Measurements from ENCODE around the gene PDCD11. TPM values are rescaled to one million over a fixed set of nuclear protein-coding genes. Genes with fewer than 3 reads are reported as not detected.
A peak's percentile ranks its signal among the peaks of the same experiment; 100 is the strongest.

PDCD11 gene
- total RNA-seq, 1 experiment from 2014 or later, result 60.6 TPM

- DNase-seq (ENCODE audit: low spot score), result no peak
- in situ Hi-C loops (cut with HindIII; ENCODE audit: low sequenced_read_pairs), result no loop called here
Observed at GRCh38 chr10:103445366-103445765, 48.9 kb downstream of the PDCD11 start.

GRCh38 chr10:103445767-103446567 lies 49.5 kb downstream of the PDCD11 start:
- in situ Hi-C loops (cut with HindIII; ENCODE audit: low sequenced_read_pairs), result no loop called here
- DNase-seq (ENCODE audit: low spot score), result peak; percentile 33

GRCh38 chr10:103447187-103447586 lies 50.8 kb downstream of the PDCD11 start:
- DNase-seq (ENCODE audit: low spot score), result no peak
- in situ Hi-C loops (cut with HindIII; ENCODE audit: low sequenced_read_pairs), result no loop called here

GRCh38 chr10:103448746-103449145 lies 52.3 kb downstream of the PDCD11 start:
- DNase-seq (ENCODE audit: low spot score), result no peak
- in situ Hi-C loops (cut with HindIII; ENCODE audit: low sequenced_read_pairs), result no loop called here

GRCh38 chr10:103449208-103450144 lies 53.0 kb downstream of the PDCD11 start:
- in situ Hi-C loops (cut with HindIII; ENCODE audit: low sequenced_read_pairs), result loop anchor here (5.0 kb wide), 1 partner anchor 43 kb away; the partner anchor contains the start of gene NEURL1
- no peak for DNase-seq (ENCODE audit: low spot score)

- in situ Hi-C loops (cut with HindIII; ENCODE audit: low sequenced_read_pairs), result loop anchor here (5.0 kb wide), 1 partner anchor 42 kb away; the partner anchor contains the start of gene NEURL1
- DNase-seq (ENCODE audit: low spot score), result no peak
Observed at GRCh38 chr10:103450201-103450695, 53.8 kb downstream of the PDCD11 start.

GRCh38 chr10:103451091-103451813 lies 54.8 kb downstream of the PDCD11 start:
- in situ Hi-C loops (cut with HindIII; ENCODE audit: low sequenced_read_pairs), result loop anchor here (5.0 kb wide), 1 partner anchor 41 kb away; the partner anchor contains the start of gene NEURL1
- peak; percentile 37 for DNase-seq (ENCODE audit: low spot score)

GRCh38 chr10:103451831-103452505 lies 55.5 kb downstream of the PDCD11 start, which contains the start of gene CALHM2:
CALHM2 (minus strand) TSS chr10:103452370; CDS start chr10:103449941, 2,429 bp downstream.
- DNase-seq (ENCODE audit: low spot score), result peak; percentile 17
- in situ Hi-C loops (cut with HindIII; ENCODE audit: low sequenced_read_pairs), result loop anchor here (5.0 kb wide), 1 partner anchor 40 kb away; the partner anchor contains the start of gene NEURL1

GRCh38 chr10:103452506-103453230 lies 56.2 kb downstream of the PDCD11 start:
- no peak for DNase-seq (ENCODE audit: low spot score)
- in situ Hi-C loops (cut with HindIII; ENCODE audit: low sequenced_read_pairs), result loop anchor here (5.0 kb wide), 1 partner anchor 40 kb away; the partner anchor contains the start of gene NEURL1

- DNase-seq (ENCODE audit: low spot score), result no peak
- in situ Hi-C loops (cut with HindIII; ENCODE audit: low sequenced_read_pairs), result loop anchor here (5.0 kb wide), 1 partner anchor 38 kb away; the partner anchor contains the start of gene NEURL1
Observed at GRCh38 chr10:103454026-103454425, 57.6 kb downstream of the PDCD11 start.

GRCh38 chr10:103455235-103455634 lies 58.8 kb downstream of the PDCD11 start:
- DNase-seq (ENCODE audit: low spot score), result no peak
- in situ Hi-C loops (cut with HindIII; ENCODE audit: low sequenced_read_pairs), result no loop called here

- in situ Hi-C loops (cut with HindIII; ENCODE audit: low sequenced_read_pairs), result no loop called here
Observed at GRCh38 chr10:103456074-103456660, 59.7 kb downstream of the PDCD11 start.

GRCh38 chr10:103457176-103457712 lies 60.8 kb downstream of the PDCD11 start:
- DNase-seq (ENCODE audit: low spot score), result no peak
- in situ Hi-C loops (cut with HindIII; ENCODE audit: low sequenced_read_pairs), result no loop called here

More at GRCh38 chr10:103456074-103456660, 59.7 kb downstream of the PDCD11 start:
- no peak for DNase-seq (ENCODE audit: low spot score)

- in situ Hi-C loops (cut with HindIII; ENCODE audit: low sequenced_read_pairs), result no loop called here
Observed at GRCh38 chr10:103457896-103458583, 61.6 kb downstream of the PDCD11 start.

GRCh38 chr10:103458720-103459119 lies 62.3 kb downstream of the PDCD11 start, which contains the start of gene CALHM1:
CALHM1 (minus strand) TSS chr10:103458900; CDS start chr10:103458751, 149 bp downstream.
- in situ Hi-C loops (cut with HindIII; ENCODE audit: low sequenced_read_pairs), result no loop called here
- peak; percentile 84 for DNase-seq (ENCODE audit: low spot score)

More at GRCh38 chr10:103457896-103458583, 61.6 kb downstream of the PDCD11 start:
- DNase-seq (ENCODE audit: low spot score), result no peak

GRCh38 chr10:103459615-103460014 lies 63.2 kb downstream of the PDCD11 start:
- in situ Hi-C loops (cut with HindIII; ENCODE audit: low sequenced_read_pairs), result no loop called here

More at GRCh38 chr10:103459615-103460014, 63.2 kb downstream of the PDCD11 start:
- DNase-seq (ENCODE audit: low spot score), result no peak

All from G401 (cell line).